Heart left ventricle (tissue), 13 donors: ENCODE data around the gene MVB12B.

ENCODE experiments used
- POLR2A ChIP-seq, 2 donors: fragments of 450-650 bp; IDR thresholded peaks; one replicate each; pipeline ENCODE4 v1.6.1; 2017; ENCODE audit warnings: antibody characterized with exemption in 2 of 2, mild to moderate bottlenecking in 2 of 2, moderate library complexity in 2 of 2
- TF ChIP-seq, protein P1 (sequence below), 12 donors: fragments of 200-600 bp; sonication (generic) in 4 of 12; IDR thresholded peaks; one replicate each; pipeline versions ENCODE4 v1.5.0 to v1.8.0; 2018 to 2022; ENCODE audit warnings: antibody characterized with exemption in 12 of 12, mild to moderate bottlenecking in 5 of 12
- donor health status: ischemic (EF 13 %, LVEDD 7.1; RV severe dilation, severe dysfunction).
- donor health status: DM: no; HTN: yes; CAD: no.
- donor health status: DM: no; HTN: no; CAD: no.
- donor health status: ischemic (EF 25% LVEDD 6.9; RV normal size, moderate dysfunction).
- donor health status: ischemic (EF 25% LVEDD 5.7; RV mildly dilated, moderate dysfunction).
- donor health status: ischemic (EF 35%, LVEDD 5.7; RV mildly dilated, moderate dysfunction).
- donor health status: nonischemic (EF 11% LVEDD 7.7; RV severe dilation, severe dysfunction).
- donor health status: DM: yes; HTN: yes; CAD: no.
- donor health status: PGD.
- donor health status: ischemic (EF 29% LVEDD 5.4; RV normal size, mild dysfunction).
- donor health status: nonischemic (EF 23%, LVEDD 6.1; RV moderate dilation, normal function).

DNA sequence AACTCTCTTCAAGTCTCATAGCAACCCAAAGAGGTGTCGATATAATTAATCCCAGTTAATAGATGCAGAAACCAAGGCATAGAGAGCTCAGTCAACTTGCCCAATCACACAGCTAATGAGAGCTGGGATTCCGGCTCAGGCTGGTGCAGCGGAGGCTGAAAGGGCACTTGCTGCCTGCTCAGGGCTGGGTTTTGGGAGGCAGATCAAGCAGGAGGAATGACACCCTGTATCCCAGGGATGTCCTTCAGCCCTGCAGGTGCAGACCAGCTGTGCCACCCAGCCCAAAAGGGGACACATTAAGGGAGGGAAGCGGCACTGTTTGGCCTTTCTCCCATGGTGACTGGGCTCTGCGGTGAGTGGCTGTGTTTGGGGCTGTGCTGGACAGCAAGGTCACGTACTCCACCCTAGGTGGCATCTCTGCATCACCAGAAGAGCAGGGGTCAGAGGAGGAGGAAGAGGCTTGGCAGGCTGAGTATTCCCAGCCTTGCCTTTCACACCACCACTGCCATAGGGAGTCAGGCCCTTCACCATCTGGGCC, 124.1 kb downstream of the MVB12B start:
- TF ChIP-seq, protein P1, sequence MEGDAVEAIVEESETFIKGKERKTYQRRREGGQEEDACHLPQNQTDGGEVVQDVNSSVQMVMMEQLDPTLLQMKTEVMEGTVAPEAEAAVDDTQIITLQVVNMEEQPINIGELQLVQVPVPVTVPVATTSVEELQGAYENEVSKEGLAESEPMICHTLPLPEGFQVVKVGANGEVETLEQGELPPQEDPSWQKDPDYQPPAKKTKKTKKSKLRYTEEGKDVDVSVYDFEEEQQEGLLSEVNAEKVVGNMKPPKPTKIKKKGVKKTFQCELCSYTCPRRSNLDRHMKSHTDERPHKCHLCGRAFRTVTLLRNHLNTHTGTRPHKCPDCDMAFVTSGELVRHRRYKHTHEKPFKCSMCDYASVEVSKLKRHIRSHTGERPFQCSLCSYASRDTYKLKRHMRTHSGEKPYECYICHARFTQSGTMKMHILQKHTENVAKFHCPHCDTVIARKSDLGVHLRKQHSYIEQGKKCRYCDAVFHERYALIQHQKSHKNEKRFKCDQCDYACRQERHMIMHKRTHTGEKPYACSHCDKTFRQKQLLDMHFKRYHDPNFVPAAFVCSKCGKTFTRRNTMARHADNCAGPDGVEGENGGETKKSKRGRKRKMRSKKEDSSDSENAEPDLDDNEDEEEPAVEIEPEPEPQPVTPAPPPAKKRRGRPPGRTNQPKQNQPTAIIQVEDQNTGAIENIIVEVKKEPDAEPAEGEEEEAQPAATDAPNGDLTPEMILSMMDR (IDR thresholded peaks at IDR 0.05): no peak
- TF ChIP-seq POLR2A (IDR thresholded peaks at IDR 0.05): no peak
